HG03196 (cell line): ENCODE results near the gene SYCP1.
"Not testable (repeated sequence)": the region's sequence is repeated elsewhere in the genome, so short reads cannot be mapped to it uniquely, and the experiment has no call there.

Experiments used
- ATAC-seq: cut with Tn5 transposase; IDR thresholded peaks from one replicate; pipeline ENCODE4 v1.9.1; 2021; ENCODE audit not compliant: unreplicated experiment

Gene SYCP1

GRCh38 chr1:114956570-114956969, 101.9 kb downstream of the SYCP1 start:
- no peak for ATAC-seq

- no peak for ATAC-seq
Measured at GRCh38 chr1:114959423-114959822, 104.8 kb downstream of the SYCP1 start.

DNA sequence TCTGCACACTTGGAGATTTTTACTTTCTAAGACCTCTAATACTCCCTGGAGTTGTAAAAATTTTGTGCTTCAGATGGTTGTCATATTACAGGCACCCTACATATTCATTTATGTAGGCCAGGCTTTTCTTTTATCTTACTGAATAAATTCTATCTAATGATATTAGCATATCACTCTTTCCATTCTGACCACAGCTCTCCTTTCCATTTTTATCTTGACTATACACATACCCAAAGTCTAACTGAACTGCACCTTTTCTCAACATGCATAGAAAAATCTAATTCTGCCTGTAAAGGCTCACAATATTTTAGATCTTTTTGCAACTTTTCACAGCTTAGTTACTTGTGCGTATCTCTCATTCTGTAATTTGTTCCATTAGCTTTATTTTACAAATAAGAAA, 122.2 kb downstream of the SYCP1 start:
- no peak for ATAC-seq

DNA sequence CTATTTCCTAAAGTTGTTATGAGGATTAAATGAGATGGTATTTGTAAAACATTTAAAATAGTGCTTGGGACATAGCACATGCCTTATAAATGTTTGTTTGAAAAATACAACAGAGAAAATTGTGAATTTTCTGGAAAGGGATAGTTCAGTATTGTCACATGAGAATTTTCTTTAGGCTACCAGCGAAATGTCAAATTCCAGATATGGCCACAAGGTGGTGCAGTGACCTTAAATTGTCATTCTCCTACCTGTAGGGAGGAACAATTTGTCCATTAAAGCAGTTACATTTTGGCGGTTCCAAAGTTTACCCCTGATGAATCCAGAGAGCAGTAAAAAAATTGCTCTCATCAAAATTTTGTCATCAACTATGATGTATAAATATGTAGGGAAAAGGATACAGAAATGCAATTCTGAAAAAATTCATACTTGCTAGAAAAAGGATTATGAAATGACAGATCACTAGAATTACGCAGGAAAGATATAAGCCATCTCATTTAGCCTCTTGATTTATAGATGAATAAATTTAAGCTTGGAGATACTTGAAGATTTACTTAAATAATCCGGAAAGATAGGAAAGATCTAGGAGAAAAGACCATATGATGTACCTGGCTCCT, 124.7 kb downstream of the SYCP1 start:
- ATAC-seq = no peak

- ATAC-seq = no peak
Measured at GRCh38 chr1:114982251-114982650, 127.6 kb downstream of the SYCP1 start.

DNA sequence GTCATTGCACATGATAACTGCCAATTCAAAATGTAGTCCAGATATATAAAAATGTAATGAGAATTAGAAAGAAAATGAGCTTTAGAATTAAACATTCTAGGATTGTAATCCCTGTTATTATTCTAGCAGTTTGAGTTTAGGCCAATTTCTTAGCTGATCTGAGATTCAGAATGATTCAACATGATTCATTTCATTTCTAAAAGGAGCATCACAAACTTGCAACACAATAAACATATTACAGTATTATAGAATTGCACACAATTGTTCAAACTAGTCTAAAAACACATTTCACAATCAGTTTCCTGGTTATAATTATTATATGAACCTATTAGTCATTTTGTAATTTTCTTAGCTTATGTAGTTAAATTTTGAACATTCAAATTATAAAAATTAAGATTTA, 131.6 kb downstream of the SYCP1 start:
- no peak for ATAC-seq

DNA sequence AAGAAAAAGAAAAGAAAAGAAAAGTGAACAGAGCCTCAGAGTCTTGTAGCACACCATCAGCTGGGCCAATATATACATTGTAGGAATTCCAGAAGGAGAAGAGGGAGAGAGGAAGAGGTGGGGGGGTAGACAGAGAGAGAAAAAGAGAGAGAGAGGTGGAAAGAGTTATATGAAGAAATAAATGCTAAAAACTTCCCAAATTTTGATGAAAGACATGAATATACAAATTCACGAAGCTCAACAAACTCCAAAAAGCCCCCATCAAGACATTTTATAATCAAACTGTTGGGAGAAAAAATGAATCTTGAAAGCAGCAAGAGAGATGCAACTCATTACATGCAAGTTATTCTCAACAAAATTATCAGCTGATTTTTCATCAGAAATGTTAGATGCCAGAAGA, 133.4 kb downstream of the SYCP1 start:
- ATAC-seq = no peak

- ATAC-seq = no peak
Measured at GRCh38 chr1:114997510-114998289, 143.0 kb downstream of the SYCP1 start.

DNA sequence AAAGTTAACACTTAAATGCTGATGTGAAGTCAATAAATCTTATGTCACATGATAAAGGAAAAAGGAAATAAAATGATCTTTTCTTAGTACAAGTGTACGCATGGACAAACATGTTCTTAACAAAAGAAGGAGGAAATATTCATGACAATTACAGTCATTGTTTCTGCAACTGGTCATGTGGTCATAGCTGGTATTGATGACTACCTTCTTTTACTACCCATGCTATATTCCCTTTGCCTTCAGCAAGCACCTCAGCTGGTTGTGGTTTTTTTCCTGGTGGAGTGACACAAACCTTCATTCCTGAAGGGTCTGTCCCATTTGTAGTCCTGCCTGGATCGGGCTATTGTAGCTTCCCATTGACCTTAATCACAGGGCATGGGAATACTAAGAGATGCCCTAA, 151.5 kb downstream of the SYCP1 start:
- ATAC-seq = no peak

DNA sequence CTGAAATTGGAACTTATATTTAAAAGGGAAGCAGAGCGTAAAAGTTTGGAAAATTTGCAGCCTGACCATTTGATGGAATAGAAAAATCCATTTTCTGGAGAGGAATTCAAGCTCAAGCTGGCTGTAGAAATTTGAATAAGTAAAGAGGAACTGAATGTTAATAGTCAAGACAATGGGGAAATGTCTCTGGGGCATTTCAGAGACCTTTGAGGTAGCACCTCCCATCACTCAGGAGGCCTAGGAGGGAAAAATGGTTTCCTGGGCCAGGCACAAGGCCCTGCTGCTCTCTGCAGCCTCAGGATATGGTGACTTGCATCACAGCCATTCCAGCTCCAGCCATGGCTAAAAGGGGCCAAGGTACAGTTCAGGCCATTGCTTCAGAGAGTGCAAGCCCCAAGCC, 157.3 kb downstream of the SYCP1 start:
- ATAC-seq = no peak

DNA sequence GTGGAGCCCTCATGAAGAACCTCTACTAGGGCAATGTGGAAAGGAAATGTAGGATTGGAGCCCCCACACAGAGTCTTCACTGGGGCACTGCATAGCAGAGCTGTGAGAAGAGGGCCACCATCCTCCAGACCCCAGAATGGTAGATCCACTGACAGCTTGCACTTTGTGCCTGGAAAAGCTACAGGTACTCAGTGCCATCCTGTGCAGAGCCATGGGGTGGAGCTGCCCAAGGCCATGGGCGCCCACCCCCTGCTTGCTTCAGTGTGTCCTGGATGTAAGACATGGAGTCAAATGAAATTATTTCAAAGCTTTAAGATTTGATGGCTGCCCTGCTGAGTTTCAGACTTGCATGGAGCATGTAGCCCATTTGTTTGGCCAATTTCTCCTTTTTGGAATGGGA, 157.8 kb downstream of the SYCP1 start:
- ATAC-seq = no peak

DNA sequence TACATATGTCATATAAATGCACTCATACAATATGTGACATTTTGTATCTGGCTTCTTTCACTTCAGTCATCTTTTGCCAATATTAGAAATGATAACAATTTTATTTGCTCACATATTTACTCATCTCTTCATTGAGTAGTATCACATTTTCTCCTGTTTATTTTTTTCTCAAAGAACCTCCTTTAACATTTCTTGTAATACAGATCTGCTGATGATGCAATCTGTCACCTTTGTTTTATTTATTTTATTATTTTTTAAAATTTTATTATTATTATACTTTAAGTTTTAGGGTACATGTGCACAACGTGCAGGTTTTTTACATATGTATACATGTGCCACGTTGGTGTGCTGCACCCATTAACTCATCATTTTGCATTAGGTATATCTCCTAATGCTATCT, 159.1 kb downstream of the SYCP1 start:
- no peak for ATAC-seq

DNA sequence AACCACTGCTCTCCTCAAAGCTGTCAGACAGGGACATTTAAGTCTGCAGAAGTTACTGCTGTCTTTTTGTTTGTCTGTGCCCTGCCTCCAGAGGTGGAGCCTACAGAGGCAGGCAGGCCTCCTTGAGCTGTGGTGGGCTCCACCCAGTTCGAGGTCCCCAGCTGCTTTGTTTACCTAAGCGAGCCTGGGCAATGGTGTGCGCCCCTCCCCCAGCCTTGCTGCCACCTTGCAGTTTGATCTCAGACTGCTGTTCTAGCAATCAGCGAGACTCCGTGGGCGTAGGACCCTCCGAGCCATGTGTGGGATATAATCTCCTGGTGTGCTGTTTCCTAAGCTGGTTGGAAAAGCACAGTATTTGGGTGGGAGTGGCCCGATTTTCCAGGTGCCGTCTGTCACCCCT, 164.9 kb downstream of the SYCP1 start:
- ATAC-seq = not testable (repeated sequence)

DNA sequence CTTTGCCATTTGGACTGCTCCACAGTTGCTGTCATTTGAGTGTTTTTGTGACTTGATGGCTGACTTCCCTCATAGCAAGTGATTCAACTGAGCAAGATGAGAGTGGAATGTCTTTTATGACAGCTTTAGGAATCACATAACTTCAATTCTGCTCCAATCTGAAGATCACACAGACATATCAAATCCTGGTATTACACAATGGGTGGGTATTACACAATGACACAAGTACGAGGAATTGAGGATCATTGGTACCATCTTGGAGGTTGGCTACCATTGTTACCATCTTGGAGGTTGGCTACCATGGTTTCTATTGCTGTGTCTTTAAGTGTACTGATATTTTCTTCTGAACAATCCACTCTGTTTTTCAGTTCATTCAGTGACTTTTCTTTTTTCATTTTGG, 166.5 kb downstream of the SYCP1 start:
- ATAC-seq = no peak

DNA sequence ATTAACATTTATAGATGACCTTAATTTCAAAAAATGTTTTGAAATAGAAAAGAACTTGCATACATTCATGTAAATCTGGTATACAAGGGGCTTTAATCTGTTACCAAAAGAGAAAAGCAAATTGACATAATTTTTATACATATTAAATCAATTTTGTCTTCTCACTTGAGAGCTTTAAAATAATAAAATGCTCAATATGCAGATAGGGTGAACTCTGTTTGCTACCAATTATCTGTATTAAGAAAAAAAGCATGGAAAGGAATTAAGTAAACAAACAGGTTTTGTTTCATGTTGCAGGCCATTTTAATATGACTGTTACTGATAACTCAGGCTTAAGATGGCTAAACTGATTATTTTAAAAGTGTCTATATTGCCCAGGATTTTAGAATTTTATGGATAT, 168.9 kb downstream of the SYCP1 start:
- ATAC-seq = no peak

DNA sequence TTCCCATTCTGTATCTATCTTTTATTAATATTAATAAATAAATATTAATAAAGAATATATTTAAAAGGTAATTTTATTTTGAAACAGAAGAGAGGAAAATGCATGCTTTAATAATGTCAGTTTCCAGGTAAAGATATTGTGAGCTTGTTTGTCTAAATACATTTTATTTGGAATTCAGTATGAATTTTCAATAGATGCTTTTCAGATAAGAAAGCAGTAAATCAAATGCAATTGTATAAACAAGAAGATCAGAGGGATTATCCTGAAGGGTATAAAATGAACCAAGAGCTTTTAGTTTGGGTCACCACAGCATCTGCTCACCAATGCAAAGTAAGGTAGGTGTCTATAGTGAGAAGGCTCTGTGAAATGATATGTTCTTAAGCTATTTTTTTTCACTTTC, 174.9 kb downstream of the SYCP1 start, which contains the start of gene TSHB:
Gene TSHB, plus strand, starts transcription at position 301 of the 400 bp plus-strand sequence. CDS start 3,537 bp downstream, outside the sequence.
- ATAC-seq = no peak

DNA sequence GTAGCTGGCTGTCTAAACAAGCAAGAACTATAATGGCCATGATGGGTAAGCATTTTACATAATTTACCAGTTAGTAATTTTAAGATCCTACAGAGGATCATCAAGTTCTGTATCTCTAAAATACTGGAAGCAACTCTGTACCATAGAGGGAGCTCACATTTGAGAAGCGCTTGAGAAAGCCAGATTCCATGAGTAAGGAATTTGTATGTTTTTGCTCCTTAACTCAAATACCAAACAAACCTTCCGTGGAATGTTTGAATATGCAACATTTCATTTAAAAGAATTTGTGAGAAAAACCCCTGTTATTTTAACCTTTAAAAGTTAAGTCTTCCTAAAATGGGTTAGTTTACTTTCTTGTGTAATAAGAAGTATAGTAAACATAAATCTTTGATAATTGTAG, 176.9 kb downstream of the SYCP1 start:
- ATAC-seq = no peak

GRCh38 chr1:115035652-115036051, 181.0 kb downstream of the SYCP1 start:
- ATAC-seq = no peak

- ATAC-seq = no peak
Measured at GRCh38 chr1:115036814-115037507, 182.3 kb downstream of the SYCP1 start.

DNA sequence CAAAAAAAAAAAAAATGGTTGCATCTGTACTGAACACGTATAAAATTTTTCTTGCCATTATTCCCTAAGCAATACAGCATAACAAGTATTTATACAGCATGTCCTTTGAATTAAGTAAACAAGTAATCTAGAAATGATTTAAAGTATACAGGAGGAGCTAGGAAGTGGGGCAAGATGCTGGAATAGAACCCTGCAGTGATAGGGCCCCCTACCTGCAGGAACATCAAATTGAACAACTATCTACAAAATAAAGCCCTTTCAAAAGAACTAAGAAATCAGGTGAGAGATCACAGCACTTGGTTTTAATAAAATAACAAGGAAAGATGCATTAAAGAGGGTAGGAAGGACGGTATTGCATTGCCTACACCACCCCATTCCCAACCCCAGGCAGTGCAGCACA, 185.8 kb downstream of the SYCP1 start:
- no peak for ATAC-seq

DNA sequence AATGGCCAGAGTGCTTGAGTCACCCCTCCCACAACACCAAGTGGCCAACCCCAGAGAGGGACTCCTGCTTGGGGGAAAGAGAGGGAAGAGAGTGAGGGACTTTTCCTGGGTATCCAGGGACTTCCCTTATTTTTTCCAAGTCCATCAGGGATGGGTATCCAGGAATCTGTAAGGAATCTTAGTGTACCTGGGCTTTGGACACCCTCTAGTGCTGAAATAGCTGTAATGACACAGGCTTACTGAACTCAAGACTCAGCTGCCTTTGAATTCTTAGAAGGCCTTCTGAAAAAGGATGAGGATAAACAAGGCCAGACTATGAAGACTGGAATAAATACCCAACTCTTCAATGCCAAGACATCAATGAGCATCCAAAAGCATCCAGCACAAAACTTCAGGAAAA, 187.0 kb downstream of the SYCP1 start:
- ATAC-seq = no peak
